Prostate gland (tissue), 2 donors: ENCODE results near the gene RAB18. TPM values are rescaled to one million over a fixed set of nuclear protein-coding genes. Genes with fewer than 3 reads are reported as not detected.

Source experiments
- DNase-seq: peaks from one replicate; pipeline ENCODE4 v3.0.0-alpha.2; 2019; ENCODE audit warnings: low spot score
- H3K27ac ChIP-seq, 2 donors: fragments of 200-600 bp; sonication (generic); 2 replicates each; pipeline ENCODE4 v1.5.1; 2017 to 2019
- H3K27me3 ChIP-seq: fragments of 200-600 bp; sonication (generic); replicated peaks from 2 replicates; pipeline ENCODE4 v1.5.1; 2019; ENCODE audit not compliant: insufficient read depth
- H3K36me3 ChIP-seq, 2 donors: fragments of 200-600 bp; sonication (generic); 1 replicate in 1 of 2; 2 replicates in 1 of 2; pipeline versions ENCODE4 v1.5.1 to v1.8.1; 2017 to 2019
- H3K4me1 ChIP-seq: fragments of 200-600 bp; sonication (generic); replicated peaks from 2 replicates; pipeline ENCODE4 v1.5.1; 2019
- H3K4me3 ChIP-seq, 2 donors: fragments of 200-600 bp; sonication (generic); 2 replicates each; pipeline ENCODE4 v1.5.1; 2017 to 2019
- H3K9me3 ChIP-seq: fragments of 200-600 bp; sonication (generic); 2 replicates; pipeline ENCODE4 v1.5.1; 2017
- CTCF ChIP-seq, 4 experiments: fragments of 200-600 bp in 2 of 4; fragments of 450-650 bp in 2 of 4; sonication (generic) in 2 of 4; IDR thresholded peaks; 1 replicate in 3 of 4; 2 replicates in 1 of 4; pipeline ENCODE4 v1.5.1; 2016 to 2019; ENCODE audit warnings: antibody characterized with exemption in 4 of 4, mild to moderate bottlenecking in 2 of 4, moderate library complexity in 2 of 4
- POLR2A ChIP-seq: fragments of 450-650 bp; IDR thresholded peaks from one replicate; pipeline ENCODE4 v1.6.1; 2016; ENCODE audit warnings: antibody characterized with exemption, mild to moderate bottlenecking
- POLR2AphosphoS5 ChIP-seq: sonication (generic); formaldehyde crosslinking; IDR thresholded peaks from one replicate; pipeline ENCODE4 v1.6.1; 2017; ENCODE audit warnings: antibody characterized with exemption
- WGBS: methylation state at CpG from one replicate; pipeline ENCODE4 v1.1.5; 2018; 5-methylcytosine and 5-hydroxymethylcytosine counted together
- intact Hi-C: fragments of 100-400 bp; cut with DNase I; formaldehyde crosslinking; loops from one replicate; pipeline ENCODE4 v1.14.2; 2022
- total RNA-seq, 2 donors: library from RNA; depleted of rRNA; stranded (reverse); fragments of >200 nt; gene quantifications; one replicate each; pipeline ENCODE4 v1.1.0, GENCODE V29; 2016

RAB18 gene
- 10 to 100 TPM; 53.5 to 62.6 TPM for total RNA-seq

- WGBS, result under 1% methylated on average over 71 of the region's 71 CpGs
- Histone ChIP-seq H3K36me3 (no peaks in the 10 kb centered on the region), H3K4me1 (peaks cover 4% of the 10 kb centered on the region), H3K27ac (peak within 1 kb of the TSS; percentile 85 to 93), H3K9me3 (no peaks in the 10 kb centered on the region), H3K4me3 (peak within 1 kb of the TSS; percentile 55 to 84), H3K27me3 (no peaks in the 10 kb centered on the region)
- peak; percentile 96 for DNase-seq
- intact Hi-C loops, result no loop called here
- peak; percentile 99 for TF ChIP-seq POLR2AphosphoS5
- TF ChIP-seq CTCF (IDR thresholded peaks at IDR 0.05), result peak in 2 of 4 experiments; percentile 43
- peak; percentile 93 for TF ChIP-seq POLR2A
Measured at GRCh38 chr10:27504007-27504807, at the start of gene RAB18. TSS of gene RAB18 (plus strand) at chr10:27504304. CDS start at chr10:27504370, 66 bp downstream.

GRCh38 chr10:27454837-27455236 is 49.3 kb upstream of the RAB18 start:
- H3K27me3 ChIP-seq, result no peaks in the 10 kb centered on the region
- no peak for DNase-seq
- no peaks in the 10 kb centered on the region for H3K36me3 ChIP-seq
- TF ChIP-seq CTCF (IDR thresholded peaks at IDR 0.05) (no peak), POLR2AphosphoS5 (no peak)
- no peaks in the 10 kb centered on the region for H3K4me1 ChIP-seq
- intact Hi-C loops, result no loop called here
- H3K9me3 ChIP-seq, result no peaks in the 10 kb centered on the region
- no peak overlapping the region for H3K27ac ChIP-seq
- 52% methylated on average over 3 of the region's 3 CpGs for WGBS
- H3K4me3 ChIP-seq, result no peak overlapping the region

GRCh38 chr10:27457261-27457945 is 46.7 kb upstream of the RAB18 start:
- intact Hi-C loops, result no loop called here
- DNase-seq, result no peak
- H3K9me3 ChIP-seq, result no peaks in the 10 kb centered on the region
- no peaks in the 10 kb centered on the region for H3K36me3 ChIP-seq
- H3K27ac ChIP-seq, result no peak overlapping the region
- H3K27me3 ChIP-seq, result no peaks in the 10 kb centered on the region
- H3K4me1 ChIP-seq, result no peaks in the 10 kb centered on the region
- no peak overlapping the region for H3K4me3 ChIP-seq
- TF ChIP-seq POLR2AphosphoS5 (no peak), CTCF (IDR thresholded peaks at IDR 0.05) (no peak), POLR2A (no peak)
- 91% methylated on average over 3 of the region's 3 CpGs for WGBS

- Histone ChIP-seq H3K27me3 (no peaks in the 10 kb centered on the region), H3K27ac (no peak overlapping the region), H3K36me3 (no peaks in the 10 kb centered on the region), H3K4me1 (no peaks in the 10 kb centered on the region), H3K9me3 (no peaks in the 10 kb centered on the region), H3K4me3 (no peak overlapping the region)
- intact Hi-C loops, result no loop called here
- no peak for TF ChIP-seq POLR2AphosphoS5
- TF ChIP-seq POLR2A, result no peak
- TF ChIP-seq CTCF (IDR thresholded peaks at IDR 0.05), result no peak
- no peak for DNase-seq
- WGBS, result 61% methylated on average over 2 of the region's 2 CpGs
Measured at GRCh38 chr10:27457966-27458365, 46.1 kb upstream of the RAB18 start.
